NCI-H69 (cell line): ENCODE data around the gene STAB1.

Experiments used
- DNase-seq: peaks from one replicate; lab custom pipeline; 2025; lab: John Stamatoyannopoulos, UW

STAB1 gene

DNA sequence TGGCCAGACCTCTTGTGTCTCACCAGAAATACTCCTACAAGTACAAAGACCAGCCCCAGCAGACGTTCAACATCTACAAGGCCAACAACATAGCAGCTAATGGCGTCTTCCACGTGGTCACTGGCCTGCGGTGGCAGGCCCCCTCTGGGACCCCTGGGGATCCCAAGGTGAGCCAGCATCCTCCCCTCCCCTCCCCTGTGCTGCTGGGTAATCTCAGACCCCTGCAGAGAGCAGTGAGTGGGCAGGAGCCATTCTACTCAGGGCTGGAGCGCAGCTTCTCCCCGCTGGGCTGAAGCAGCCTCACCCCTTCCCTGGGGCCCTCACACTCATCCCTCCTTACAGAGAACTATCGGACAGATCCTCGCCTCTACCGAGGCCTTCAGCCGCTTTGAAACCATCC is 9.8 kb downstream of the STAB1 start:
- no peak for DNase-seq

DNA sequence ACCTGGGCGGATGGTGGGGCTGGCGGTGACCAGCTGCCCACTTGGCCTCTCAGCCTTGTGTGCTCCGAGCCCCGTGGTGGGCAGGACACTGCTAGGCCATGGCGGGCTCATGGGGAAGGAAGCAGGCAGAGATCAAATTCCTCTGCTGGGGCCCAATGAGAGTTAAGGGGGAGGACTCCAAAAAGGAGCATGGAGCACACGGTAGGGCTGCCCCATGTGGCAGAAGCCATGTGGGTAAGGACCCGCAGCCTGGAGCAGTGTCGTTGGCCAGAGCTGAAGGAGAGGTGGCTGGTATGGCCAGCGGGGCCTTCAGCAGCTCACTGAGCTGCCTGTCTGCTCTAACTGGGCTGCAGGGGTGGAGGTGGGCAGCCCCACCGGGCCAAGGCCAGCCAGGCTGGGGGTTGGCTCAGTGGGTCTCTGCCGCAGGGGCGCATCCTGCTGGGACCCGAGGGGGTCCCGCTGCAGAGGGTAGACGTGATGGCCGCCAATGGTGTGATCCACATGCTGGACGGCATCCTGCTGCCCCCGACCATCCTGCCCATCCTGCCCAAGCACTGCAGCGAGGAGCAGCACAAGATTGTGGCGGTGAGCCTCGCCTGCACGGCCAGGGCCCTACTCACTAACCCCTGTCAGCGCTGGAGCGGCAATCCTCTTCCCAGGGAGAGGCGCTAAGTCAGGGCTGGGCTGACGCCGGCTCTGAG is 11.3 kb downstream of the STAB1 start:
- no peak for DNase-seq

DNA sequence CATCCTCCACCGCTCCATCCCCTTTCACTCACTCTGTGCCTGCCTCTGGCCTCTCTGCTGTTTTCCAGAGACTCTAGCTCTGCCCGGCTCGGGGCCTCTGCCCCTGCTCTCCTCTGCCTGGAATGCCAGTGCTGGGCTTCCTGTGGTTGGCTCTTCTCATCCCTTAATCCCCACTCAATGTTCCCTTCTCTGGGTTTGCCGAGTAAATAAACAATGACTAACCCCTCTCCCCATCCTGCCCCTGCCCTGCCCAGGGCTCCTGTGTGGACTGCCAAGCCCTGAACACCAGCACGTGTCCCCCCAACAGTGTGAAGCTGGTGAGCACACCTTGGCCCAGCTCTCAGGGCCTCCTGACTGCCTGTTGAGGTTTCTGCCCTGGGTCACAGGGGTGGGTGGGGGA is 12.2 kb downstream of the STAB1 start:
- no peak for DNase-seq

DNA sequence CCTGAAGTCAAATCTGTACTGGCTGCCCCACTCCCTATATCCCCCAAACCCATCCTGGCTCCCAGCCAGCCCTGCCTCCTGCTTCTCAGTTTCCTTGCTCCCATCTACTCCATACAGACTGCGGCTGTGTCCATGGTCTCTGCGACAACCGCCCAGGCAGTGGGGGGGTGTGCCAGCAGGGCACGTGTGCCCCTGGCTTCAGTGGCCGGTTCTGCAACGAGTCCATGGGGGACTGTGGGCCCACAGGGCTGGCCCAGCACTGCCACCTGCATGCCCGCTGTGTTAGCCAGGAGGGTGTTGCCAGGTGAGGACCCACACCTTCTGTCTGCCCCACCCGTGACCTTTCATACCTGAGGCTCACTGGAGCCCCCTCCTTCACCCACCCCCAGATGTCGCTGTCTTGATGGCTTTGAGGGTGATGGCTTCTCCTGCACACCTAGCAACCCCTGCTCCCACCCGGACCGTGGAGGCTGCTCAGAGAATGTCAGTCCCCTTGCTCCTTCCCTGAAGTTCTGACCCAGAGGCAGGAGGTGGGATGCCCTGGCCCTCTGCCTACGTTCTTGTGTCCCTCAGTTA is 14.7 kb downstream of the STAB1 start:
- no peak for DNase-seq

- DNase-seq: no peak
Observed at GRCh38 chr3:52511509-52511908, 16.4 kb downstream of the STAB1 start.

GRCh38 chr3:52512105-52512504 is 17.0 kb downstream of the STAB1 start:
- DNase-seq: no peak

DNA sequence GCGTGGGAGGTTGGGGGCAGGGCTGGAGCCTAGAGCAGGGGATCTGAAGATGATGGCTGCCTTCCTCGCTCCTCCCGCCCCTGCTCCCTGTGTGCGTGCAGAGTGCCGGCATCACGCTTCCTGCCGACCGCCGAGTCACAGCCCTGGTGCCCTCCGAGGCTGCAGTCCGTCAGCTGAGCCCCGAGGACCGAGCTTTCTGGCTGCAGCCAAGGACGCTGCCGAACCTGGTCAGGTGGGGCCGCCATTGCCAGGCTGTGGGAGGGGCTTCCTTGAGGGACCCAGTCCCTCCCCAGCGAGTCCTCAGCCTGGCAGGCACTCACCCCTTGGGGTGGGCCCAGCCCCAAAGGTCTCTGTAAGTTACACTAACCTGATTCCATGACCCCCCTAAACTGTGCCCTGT is 17.6 kb downstream of the STAB1 start:
- DNase-seq: no peak

GRCh38 chr3:52513281-52513680 is 18.1 kb downstream of the STAB1 start:
- DNase-seq: no peak

DNA sequence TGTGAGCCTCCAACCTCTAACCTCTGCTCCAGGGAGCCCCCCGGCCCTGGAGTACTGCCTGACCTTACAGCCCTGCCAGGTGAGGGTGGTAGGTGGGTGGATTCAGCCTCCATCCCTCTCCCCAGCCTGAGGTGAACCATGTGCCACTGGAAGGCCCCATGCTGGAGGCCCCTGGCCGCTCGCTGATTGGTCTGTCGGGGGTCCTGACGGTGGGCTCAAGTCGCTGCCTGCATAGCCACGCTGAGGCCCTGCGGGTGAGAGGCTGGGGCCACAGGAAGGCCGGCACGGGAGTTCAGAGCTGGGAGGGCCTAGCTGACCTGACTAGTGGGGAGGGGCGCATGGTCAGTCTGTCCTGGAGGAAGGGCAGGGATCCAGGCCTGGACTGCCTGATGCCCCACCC is 19.4 kb downstream of the STAB1 start:
- DNase-seq: no peak

DNA sequence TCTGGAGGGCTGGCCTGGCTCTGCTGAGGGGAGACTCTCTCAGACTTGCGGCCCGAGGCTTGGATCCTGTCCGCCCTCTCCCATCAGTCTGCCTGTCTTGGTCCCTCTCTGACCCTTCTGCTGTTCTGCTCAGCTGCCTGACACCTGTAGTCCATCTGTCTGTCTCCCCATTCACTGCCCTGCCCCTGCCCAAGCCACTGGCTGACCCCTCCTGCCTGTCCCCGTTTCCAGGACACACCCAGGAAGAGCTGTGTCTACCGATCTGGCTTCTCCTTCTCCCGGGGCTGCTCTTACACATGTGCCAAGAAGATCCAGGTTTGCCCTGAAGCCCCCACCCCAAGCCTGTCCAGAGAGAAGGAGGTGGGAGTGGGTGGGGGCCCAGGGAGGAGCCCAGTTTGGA is 20.1 kb downstream of the STAB1 start:
- no peak for DNase-seq

DNA sequence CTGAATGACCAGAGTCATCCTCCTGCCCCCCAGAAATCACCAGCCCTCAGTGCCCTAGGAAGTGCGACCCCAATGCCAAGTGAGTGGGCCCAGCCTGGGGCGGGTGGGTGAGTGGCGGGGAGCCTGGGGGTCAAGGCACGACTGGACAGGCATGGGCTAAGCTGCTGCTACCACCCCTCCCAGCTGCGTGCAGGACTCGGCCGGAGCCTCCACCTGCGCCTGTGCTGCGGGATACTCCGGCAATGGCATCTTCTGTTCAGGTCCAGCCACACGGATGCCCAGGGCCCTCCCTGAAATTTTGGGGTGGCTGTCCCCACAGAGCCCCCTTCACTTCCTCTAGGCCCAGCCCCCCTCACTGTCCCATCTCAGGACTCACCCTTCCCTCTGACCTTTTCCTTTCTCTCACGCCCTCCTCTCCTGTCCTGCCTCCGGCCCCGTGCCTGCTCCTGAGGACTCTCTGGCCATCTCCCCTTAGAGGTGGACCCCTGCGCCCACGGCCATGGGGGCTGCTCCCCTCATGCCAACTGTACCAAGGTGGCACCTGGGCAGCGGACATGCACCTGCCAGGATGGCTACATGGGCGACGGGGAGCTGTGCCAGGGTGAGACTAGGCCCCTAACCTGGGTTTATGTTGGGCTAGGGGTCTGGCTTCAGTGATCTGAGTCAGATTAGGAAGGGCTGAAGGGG is 21.5 kb downstream of the STAB1 start:
- no peak for DNase-seq

DNA sequence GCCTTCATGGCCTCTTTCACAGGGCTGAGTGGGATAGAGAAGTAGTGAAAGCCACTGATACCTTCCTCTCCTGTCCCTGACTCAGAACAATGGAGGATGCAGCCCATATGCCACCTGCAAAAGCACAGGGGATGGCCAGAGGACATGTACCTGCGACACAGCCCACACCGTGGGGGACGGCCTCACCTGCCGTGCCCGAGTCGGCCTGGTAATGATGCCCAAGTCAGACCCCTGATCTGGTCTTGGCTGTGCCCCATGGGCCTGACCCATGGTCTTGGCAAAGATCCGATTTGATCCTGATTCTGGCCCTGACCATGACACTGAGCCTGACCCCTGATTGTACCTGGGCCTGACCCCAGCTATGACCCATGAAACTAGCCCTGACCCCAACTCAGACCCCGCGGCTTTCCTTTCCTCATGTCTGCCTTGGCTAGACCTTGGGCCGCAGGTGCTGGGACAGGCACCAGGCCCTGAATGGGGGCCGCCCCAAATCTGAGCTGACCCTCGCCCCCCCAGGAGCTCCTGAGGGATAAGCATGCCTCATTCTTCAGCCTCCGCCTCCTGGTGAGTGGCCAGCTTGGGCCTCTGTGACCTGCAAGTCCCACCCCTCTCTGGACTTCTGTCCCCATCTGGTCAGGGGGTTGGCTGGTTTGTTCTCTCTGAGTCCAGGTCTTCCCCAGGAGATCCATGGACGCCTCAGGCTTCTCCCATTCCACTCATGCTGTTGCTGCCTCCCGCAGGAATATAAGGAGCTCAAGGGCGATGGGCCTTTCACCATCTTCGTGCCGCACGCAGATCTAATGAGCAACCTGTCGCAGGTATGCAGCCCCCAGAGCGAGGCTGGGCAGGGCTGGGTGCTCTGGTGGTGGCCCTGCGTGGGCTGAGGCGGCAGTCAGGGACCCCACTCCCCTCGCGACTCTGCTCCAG is 22.9 kb downstream of the STAB1 start:
- DNase-seq: no peak

DNA sequence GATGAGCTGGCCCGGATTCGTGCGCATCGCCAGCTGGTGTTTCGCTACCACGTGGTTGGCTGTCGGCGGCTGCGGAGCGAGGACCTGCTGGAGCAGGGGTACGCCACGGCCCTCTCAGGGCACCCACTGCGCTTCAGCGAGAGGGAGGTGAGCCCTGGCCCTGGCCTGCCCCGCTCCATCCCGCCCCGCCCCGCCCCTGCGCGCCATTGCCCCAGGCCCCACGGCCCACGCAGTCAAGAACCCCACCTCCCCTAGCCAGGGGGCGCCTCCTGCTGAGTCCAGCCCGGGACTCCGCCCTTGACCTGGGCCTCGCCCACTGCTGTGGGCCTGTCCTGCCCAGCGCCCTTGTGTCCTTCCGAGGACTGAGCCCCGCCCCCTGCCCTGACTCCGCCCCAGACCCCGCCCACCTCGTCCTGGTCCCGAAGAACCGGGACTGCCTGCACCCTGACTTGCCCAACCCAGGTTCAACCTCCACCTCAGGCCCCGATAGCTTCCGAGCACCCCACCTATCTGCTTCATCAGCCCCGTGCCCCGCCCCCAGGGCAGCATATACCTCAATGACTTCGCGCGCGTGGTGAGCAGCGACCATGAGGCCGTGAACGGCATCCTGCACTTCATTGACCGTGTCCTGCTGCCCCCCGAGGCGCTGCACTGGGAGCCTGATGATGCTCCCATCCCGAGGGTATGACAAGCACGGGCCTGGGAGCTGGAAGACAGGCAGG is 23.7 kb downstream of the STAB1 start:
- no peak for DNase-seq

DNA sequence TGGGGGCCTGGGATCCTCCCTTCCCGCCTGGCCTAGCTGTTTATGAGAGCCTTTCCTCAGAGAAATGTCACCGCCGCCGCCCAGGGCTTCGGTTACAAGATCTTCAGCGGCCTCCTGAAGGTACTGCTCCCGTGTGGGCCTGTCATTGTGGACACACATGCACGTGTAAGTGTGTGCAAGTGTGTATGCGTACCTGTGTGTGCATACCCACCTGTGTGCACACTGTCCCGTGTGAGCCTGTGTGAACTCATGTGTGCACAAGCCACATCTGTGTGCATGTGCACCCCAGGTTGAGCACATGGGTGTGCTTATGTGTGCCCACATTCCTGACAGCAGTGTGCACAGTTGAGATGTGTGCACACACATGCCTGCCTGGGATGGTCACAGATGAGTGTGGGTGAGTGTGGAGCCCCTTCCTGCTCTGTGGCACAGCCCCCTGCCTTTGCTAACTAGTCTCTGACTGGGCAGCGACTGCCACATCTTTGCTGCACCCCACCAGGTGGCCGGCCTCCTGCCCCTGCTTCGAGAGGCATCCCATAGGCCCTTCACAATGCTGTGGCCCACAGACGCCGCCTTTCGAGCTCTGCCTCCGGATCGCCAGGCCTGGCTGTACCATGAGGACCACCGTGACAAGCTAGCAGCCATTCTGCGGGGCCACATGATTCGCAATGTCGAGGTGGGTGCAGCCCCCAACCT is 24.5 kb downstream of the STAB1 start:
- no peak for DNase-seq

GRCh38 chr3:52520141-52520667 is 25.1 kb downstream of the STAB1 start:
- DNase-seq: no peak

- no peak for DNase-seq
Observed at GRCh38 chr3:52520716-52521487, 25.8 kb downstream of the STAB1 start.

- DNase-seq: no peak
Observed at GRCh38 chr3:52521488-52521824, 26.3 kb downstream of the STAB1 start.

- no peak for DNase-seq
Observed at GRCh38 chr3:52521881-52522650, 26.9 kb downstream of the STAB1 start.

GRCh38 chr3:52522651-52523251 is 27.6 kb downstream of the STAB1 start:
- DNase-seq: no peak
